Right cardiac atrium (tissue), 5 donors: Measurements from ENCODE around the gene ZNF554. TPM values are rescaled to one million over a fixed set of nuclear protein-coding genes. Genes with fewer than 3 reads are reported as not detected.
"Not testable (repeated sequence)": the region's sequence is repeated elsewhere in the genome, so short reads cannot be mapped to it uniquely, and the experiment has no call there.

Experiments used
- ATAC-seq, 2 donors: fragments of 200-7000 bp; cut with Tn5 transposase; one replicate each; pipeline versions ENCODE4 v1.8.0 to v1.9.1; 2020; ENCODE audit warnings: moderate library complexity in 2 of 2, mild to moderate bottlenecking in 1 of 2
- DNase-seq, 3 donors: peaks; one replicate each; pipeline ENCODE4 v3.0.0-alpha.2; 2020
- H3K27ac ChIP-seq: one replicate; pipeline ENCODE4 v1.5.1; 2013; ENCODE audit warnings: mild to moderate bottlenecking, low read length, control low read depth, moderate library complexity
- H3K27me3 ChIP-seq: one replicate; pipeline ENCODE4 v1.6.1; 2013; ENCODE audit not compliant: control insufficient read depth, insufficient read depth
- H3K4me1 ChIP-seq: one replicate; pipeline ENCODE4 v1.6.1; 2013; ENCODE audit warnings: low read length; ENCODE audit not compliant: control insufficient read depth, insufficient read depth
- H3K4me3 ChIP-seq: one replicate; pipeline ENCODE4 v1.5.1; 2013; ENCODE audit warnings: low read length, control low read depth
- H3K9me3 ChIP-seq: one replicate; pipeline ENCODE4 v1.6.1; 2013; ENCODE audit warnings: low read length; ENCODE audit not compliant: control insufficient read depth
- WGBS: extraction: QIAGEN DNeasy Blood & Tissue Kit; methylation state at CpG from one replicate; pipeline ENCODE4 v1.1.7; 2013; 5-methylcytosine and 5-hydroxymethylcytosine counted together
- intact Hi-C, 4 donors: fragments of 100-400 bp; cut with DNase I; formaldehyde crosslinking; loops; one replicate each; pipeline versions ENCODE4 v1.11.0 to v1.14.0; 2022 to 2023
- polyA plus RNA-seq: library from polyadenylated mRNA; stranded (reverse); fragments of 200-250 nt; gene quantifications from one replicate; pipeline ENCODE4 v1.2.3, GENCODE V29; 2013
- total RNA-seq, 4 donors: library from RNA; stranded (reverse); fragmentation: NEBNext Ultra II Directional; extraction: Animal tissue kit (Norgen Biotek cat#: 25700); gene quantifications; one replicate each; pipeline ENCODE4 v1.2.1, GENCODE V29; 2021
- donor health status: healthy with polysubstance abuse.
- donor health status: DM: no; HTN: yes; CAD: no.
- donor health status: DM: no; HTN: no; CAD: no.
- donor health status: DM: no; HTN: yes; CAD: no; lungs with severe emphysema.
- donor health status: DM: yes; HTN: yes; CAD: no.

The ZNF554 gene
- total and polyA plus RNA-seq, 5 donors = 4.7 to 6.7 (median 6.1) TPM

DNA sequence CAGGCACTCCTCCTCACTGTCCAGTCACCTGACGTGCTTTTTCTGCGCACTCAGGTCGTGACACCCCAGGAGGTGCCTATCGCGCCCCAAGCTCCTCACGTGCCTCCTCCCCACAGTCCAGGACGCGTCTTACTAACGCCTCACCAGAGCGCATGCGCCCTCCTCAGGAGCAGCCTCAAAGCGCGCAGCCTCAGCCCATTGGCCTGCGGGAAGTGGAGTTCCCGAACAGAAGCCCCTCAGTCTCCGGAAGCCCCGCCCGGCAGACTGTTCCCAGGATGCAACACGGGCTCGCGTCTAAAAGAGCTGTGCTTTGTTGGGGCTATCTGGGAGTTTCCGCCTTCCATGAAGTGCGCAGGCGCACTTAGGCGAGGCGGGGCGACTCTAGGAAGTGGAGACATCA lies 39.2 kb downstream of the ZNF554 start:
- DNase-seq = no peak
- H3K9me3 ChIP-seq = no peaks in the 10 kb centered on the region
- H3K27ac ChIP-seq = no peak overlapping the region
- no peaks in the 10 kb centered on the region for H3K27me3 ChIP-seq
- 70% methylated on average over 27 of the region's 27 CpGs for WGBS
- no peaks in the 10 kb centered on the region for H3K4me1 ChIP-seq
- no peak for ATAC-seq
- intact Hi-C loops = no loop called here
- H3K4me3 ChIP-seq = no peak overlapping the region

DNA sequence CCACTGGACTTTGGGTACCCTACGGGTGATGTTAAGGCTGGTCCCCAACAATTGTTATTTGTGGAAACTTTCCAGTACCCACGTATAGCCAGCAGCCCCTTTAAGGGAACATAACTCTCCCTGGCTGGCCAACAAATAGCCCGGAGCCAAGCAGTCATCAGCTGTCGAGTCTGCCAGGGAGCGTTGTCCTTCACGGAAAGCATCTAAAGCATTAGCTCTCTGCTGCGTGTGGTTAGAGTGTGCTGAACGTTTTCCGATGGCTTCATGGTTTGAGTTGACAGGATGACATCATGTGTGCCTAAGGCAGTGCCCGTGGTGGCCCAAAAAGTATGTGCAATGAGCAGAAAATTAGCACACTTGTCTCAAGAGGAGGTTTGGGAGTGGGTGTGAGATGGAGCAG lies 44.1 kb downstream of the ZNF554 start:
- H3K4me3 ChIP-seq = no peak overlapping the region
- no peaks in the 10 kb centered on the region for H3K27me3 ChIP-seq
- DNase-seq (no peak), ATAC-seq (no peak)
- no peaks in the 10 kb centered on the region for H3K4me1 ChIP-seq
- 71% methylated on average over 10 of the region's 10 CpGs for WGBS
- H3K27ac ChIP-seq = no peak overlapping the region
- intact Hi-C loops = no loop called here
- H3K9me3 ChIP-seq = no peaks in the 10 kb centered on the region

DNA sequence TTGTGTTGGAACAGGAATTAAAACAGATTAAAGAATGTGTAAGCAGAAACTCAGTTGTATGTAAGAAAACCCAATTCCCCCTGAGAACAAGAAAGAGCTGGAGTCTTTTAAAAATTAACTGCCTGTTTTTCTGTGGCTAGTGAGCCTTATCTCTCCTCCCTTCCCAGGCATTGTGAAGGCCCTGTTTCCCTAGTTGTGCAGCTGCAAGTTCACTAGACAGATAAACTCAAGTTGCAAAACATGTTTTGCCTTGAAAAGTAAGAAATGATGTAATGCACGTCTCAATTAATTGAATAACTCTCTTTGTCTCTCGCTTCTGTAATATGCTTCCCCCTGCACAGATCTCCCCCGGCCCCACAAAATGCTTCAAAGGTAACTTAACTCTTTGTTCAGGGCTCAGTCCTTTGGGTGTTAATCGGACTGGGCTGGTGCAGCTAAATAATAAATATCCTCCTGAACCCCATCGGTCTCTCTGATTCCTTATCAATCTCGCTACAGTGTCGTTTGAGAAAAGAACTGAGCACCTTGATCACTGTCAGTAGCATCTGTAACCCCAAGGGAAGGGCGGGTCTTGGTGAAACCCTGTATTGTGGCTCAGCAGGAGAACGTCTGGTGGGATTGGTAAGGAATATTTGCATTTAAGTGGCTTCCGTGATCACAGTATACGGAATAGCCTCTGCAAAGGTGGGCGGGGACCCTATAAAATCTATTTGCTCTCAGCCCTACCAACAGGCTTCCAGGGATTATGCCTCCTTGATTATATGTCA lies 45.8 kb downstream of the ZNF554 start:
- Histone ChIP-seq H3K9me3 (no peaks in the 10 kb centered on the region), H3K4me3 (no peak overlapping the region), H3K4me1 (no peaks in the 10 kb centered on the region), H3K27ac (no peak overlapping the region), H3K27me3 (no peaks in the 10 kb centered on the region)
- intact Hi-C loops = no loop called here
- no peak for ATAC-seq
- no peak for DNase-seq
- 46% methylated on average over 12 of the region's 12 CpGs for WGBS

DNA sequence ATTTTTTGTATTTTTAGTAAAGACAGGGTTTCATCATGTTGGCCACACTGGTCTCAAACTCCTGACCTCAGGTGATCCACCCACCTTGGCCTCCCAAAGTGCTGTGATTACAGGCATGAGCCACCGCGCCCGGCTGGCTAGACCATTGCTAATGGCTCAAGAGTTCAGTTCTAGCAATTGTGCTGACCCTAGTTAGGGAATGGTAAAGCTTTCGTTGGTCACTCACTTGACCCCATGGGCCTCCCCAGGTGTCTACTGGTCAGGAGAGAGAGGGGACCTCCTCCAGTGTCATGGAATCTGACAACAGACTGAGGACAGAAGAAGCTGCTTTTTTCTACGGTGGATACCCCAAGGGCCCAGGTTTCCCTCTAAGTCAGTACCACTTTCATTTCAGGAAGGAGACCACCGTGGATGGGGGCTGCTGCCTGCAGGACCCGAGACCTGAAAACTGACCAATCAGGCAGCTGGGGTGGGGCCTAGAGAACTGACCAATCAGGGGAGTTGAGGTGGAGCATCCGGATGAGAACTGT lies 46.9 kb downstream of the ZNF554 start:
- H3K27me3 ChIP-seq = no peaks in the 10 kb centered on the region
- WGBS = 80% methylated on average over 8 of the region's 8 CpGs
- no peak overlapping the region for H3K27ac ChIP-seq
- no peak overlapping the region for H3K4me3 ChIP-seq
- intact Hi-C loops = no loop called here
- no peaks in the 10 kb centered on the region for H3K4me1 ChIP-seq
- ATAC-seq (peak in 1 of 2 donors; percentile 14), DNase-seq (no peak)
- no peaks in the 10 kb centered on the region for H3K9me3 ChIP-seq

DNA sequence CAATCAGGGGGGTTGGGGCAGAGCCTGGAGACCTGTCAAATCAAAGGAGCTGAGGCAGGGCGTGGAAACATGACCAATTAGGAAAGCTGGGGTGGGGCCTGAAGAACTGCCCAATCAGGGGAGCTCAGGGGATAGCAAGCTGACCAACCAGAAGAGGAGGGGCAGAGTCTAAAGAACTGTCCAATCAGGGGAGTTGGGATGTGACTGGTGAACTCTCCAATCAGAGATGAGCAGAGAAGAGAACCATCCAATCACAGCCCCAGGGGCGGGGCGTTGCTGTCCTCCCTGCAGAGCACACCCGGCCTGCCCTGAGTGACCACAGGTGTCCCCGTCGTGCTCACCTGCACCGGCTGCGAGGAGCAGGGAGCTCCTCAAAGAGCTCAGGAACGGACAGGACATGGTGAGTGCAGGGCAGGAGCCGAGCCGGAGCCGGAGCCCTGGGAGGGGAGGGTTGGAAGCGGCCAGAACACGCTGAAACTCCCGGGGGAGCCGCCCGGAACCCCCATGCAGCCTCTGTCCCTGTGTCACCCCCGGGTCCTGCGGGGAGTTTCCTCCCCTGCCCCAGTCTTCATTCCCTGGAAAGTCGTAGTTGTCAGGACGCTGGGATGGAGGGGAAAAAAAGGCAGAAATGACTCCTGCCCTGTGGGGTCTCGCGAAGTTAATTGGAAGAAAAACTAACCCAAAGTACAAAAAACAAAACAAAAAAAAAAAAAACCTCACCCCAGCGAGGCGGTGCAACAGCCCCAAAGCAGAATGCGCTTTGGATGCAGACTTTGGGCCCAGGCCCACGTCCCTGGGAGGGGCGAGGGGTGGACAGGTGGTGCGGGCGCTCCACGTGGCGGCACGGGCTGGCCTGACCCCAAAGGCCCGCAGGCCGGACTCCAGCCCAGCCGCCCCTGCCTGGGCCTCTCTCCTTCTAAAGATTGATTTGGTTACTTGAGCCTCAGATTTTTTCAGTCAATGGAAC lies 47.6 kb downstream of the ZNF554 start, which contains the start of gene ZNF556:
TSS of gene ZNF556 (plus strand) at position 311 of the 967 bp plus-strand sequence. CDS start at position 398, 87 bp downstream.
- Histone ChIP-seq H3K4me1 (no peaks in the 10 kb centered on the region), H3K27me3 (no peaks in the 10 kb centered on the region), H3K4me3 (no peak within 1 kb of the TSS), H3K9me3 (no peaks in the 10 kb centered on the region), H3K27ac (no peak within 1 kb of the TSS)
- 81% methylated on average over 36 of the region's 36 CpGs for WGBS
- ATAC-seq (peak; percentile 31 to 76), DNase-seq (peak in 2 of 3 donors; percentile 28 to 57)
- intact Hi-C loops = no loop called here

DNA sequence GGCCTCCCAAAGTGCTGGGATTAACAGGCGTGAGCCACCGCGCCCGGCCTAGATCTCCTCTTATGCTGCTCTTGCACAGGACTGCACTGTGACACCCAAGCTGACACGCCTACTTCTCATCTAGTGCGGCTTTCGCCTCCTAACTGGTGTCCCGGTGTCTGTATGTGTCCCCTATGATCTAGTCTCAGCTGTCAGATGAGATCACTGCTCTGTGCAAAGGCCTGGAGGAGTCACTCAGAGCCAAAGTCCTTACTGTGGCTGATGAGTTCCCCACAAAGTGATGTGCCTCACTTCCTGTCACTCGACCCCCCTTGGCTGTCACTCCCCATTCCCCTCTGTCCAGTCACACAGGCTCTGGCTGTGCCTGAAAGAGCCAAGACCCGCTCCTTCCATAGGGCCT lies 50.0 kb downstream of the ZNF554 start:
- Histone ChIP-seq H3K4me3 (no peak overlapping the region), H3K27me3 (no peaks in the 10 kb centered on the region), H3K4me1 (no peaks in the 10 kb centered on the region), H3K27ac (no peak overlapping the region), H3K9me3 (no peaks in the 10 kb centered on the region)
- WGBS = 85% methylated on average over 10 of the region's 10 CpGs
- no peak for DNase-seq
- ATAC-seq = no peak
- intact Hi-C loops = loop anchor here in 2 of 4 donors (5.0 kb wide), 1 partner anchor 222 kb away; no protein-coding TSS in a partner anchor

DNA sequence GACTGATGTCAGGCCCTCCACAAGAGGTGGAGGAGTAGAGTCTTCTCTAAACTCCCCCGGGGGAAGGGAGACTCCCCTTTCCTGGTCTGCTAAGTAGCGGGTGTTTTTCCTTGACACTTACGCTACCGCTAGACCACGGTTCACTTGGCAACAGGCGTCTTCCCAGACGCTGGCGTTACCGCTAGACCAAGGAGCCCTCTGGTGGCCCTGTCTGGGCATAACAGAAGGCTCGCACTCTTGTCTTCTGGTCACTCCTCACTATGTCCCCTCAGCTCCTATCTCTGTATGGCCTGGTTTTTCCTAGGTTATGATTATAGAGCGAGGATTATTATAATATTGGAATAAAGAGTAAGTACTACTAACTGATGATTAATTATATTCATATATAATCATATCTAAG lies 52.5 kb downstream of the ZNF554 start:
- not testable (repeated sequence) for H3K4me1 ChIP-seq, H3K9me3 ChIP-seq, H3K27me3 ChIP-seq, ATAC-seq, DNase-seq, H3K27ac ChIP-seq, H3K4me3 ChIP-seq
- intact Hi-C loops = loop anchor here in 2 of 4 donors (5.0 kb wide), 1 partner anchor 225 kb away; no protein-coding TSS in a partner anchor
- 20% methylated on average over 10 of the region's 11 CpGs for whole genome bisulfite sequencing

DNA sequence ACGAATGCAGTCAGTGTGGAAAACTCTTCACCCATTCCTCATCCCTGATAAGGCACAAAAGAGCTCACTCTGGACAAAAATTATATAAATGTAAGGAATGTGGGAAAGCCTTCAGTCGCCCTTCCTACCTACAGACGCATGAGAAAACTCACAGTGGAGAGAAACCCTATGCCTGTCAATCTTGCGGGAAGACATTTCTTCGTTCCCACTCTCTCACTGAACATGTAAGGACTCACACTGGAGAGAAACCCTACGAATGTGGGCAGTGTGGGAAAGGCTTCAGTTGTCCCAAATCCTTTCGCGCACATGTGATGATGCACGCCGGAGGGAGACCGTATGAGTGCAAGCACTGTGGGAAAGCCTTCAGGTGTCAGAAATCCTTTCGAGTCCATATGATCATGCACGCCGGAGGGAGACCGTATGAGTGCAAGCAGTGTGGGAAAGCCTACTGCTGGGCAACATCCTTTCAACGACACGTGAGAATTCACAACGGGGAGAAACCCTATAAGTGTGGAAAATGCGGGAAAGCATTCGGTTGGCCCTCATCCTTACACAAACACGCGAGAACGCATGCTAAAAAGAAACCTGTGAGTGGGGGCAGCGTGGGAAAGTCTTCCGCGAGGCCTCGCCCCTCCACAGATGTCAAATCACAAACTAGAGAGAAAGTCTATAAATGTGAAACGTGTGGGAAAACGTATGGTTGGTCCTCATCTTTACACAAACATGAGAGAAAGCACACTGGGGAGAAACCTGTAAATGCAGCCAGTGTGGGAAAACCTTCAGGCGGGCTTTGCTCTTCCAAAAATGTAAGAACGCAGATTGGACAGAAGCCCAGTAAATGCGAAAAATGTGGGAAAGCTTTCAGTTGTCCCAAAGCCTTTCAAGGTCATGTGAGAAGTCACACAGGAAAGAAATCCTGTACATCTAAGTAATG lies 58.0 kb downstream of the ZNF554 start:
- ATAC-seq (no peak), DNase-seq (no peak)
- 88% methylated on average over 32 of the region's 32 CpGs for WGBS
- H3K27me3 ChIP-seq = no peaks in the 10 kb centered on the region
- no peak overlapping the region for H3K27ac ChIP-seq
- H3K4me3 ChIP-seq = no peak overlapping the region
- H3K9me3 ChIP-seq = peaks cover 2% of the 10 kb centered on the region
- no peaks in the 10 kb centered on the region for H3K4me1 ChIP-seq
- intact Hi-C loops = no loop called here

DNA sequence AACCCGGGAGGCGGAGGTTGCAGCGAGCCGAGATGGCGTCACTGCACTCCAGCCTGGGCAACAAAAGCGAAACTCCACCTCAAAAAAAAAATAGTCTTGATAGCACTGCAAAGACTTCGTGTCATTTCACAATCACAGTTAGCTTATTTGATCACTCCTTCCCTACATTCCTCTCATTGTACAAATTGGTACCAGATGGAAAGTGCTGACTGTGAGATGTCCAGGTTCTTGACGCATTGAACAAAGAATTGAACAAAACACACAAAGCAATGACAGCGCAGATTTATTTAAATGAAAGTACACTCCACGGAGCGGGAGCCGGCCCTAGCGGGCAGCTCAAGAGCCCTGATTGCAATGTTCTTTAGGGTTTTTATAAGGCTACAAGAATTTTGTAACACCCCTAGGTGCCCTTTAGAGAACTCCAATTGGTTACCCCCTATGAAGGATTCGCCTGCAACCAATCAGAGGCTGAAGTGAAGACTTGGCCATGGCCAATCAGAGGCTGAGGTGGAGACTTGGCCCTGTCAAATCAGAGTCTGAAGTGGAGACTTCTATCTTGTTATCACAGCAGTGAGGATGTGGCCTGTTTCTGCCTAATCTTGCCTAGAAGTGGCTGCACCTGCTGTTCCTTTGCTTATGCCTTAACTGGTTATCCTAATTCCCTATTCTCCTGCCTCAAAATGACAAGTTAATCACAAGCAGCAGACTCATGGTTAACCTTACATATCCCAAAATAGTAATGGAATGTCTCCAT lies 64.2 kb downstream of the ZNF554 start:
- 85% methylated on average over 14 of the region's 14 CpGs for WGBS
- Histone ChIP-seq H3K27ac (no peak overlapping the region), H3K4me1 (no peaks in the 10 kb centered on the region), H3K9me3 (no peaks in the 10 kb centered on the region), H3K27me3 (no peaks in the 10 kb centered on the region), H3K4me3 (no peak overlapping the region)
- intact Hi-C loops = no loop called here
- no peak for ATAC-seq
- no peak for DNase-seq
